Right forelimb (tissue), 1 donor: ENCODE measurements around the gene GOLGA3.

Source experiments
- DNase-seq: peaks from one replicate; pipeline ENCODE4 v3.0.0-alpha.2; 2018

GOLGA3 gene

DNA sequence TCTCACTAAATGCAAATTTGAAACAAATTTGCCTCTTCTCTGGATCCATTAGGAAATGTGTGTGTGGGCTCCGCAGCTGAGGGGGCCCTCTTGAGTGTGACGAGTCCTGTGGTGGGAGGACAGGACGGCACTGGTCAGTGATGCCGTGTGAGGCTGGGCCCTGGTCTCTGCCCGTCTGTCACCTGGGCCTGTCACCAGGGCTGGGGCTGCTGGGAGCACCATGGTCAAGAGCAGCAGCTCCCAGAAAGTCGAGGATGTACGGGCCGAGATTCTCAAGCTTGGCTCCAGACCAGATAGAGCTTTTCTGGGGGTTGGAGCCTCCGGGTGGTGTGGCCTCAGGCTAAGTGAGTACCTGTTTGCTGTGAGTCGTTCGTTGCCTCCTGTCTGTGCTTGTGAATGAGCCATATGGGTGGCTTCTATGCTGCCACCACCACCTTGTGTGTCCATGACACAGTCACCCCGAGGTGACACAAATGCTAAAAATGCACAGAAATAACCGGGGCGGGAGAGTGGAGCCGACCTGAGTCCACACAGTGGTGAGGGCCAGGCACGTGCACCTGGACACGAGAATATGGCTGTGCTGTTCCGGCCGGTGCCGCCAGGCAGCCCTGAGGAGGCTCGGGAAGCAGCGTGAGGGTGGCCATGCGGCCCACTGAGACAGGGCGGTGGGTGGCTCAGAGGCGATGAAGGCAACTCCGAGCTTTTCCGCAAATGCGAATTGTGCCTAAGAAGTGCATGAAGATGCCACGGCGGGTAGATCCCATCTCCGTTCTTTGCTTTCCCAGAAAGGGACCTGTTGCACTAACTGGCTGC lies 109.3 kb downstream of the GOLGA3 start:
- no peak for DNase-seq
